Calu3 (cell line): Measurements from ENCODE around the gene RNF214. TPM values are rescaled to one million over a fixed set of nuclear protein-coding genes. Genes with fewer than 3 reads are reported as not detected.

Experiments used
- BruUV-seq: library from RNA; stranded (reverse); fragments of 400-500 nt; replicated peaks from 2 replicates; lab custom pipeline; 2021; lab: Mats Ljungman, UMichigan
- CTCF ChIA-PET: fragments of 300-600 bp; sonication (Branson Sonifier 250); formaldehyde crosslinking; loops from one replicate; lab custom pipeline; 2022; ENCODE audit warnings: antibody characterized with exemption; lab: Charles Lee
- DNase-seq: peaks from one replicate; pipeline ENCODE4 v3.0.0; 2022
- H3K27ac Mint-ChIP-seq: one replicate; pipeline ENCODE4 v1.8.0; 2022; ENCODE audit warnings: mixed read lengths; ENCODE audit not compliant: unreplicated experiment
- H3K27me3 Mint-ChIP-seq: one replicate; pipeline ENCODE4 v1.8.0; 2022; ENCODE audit warnings: mixed read lengths; ENCODE audit not compliant: unreplicated experiment
- H3K36me3 Mint-ChIP-seq: one replicate; pipeline ENCODE4 v1.8.0; 2022; ENCODE audit warnings: mild to moderate bottlenecking, moderate library complexity, mixed read lengths; ENCODE audit not compliant: insufficient read depth, unreplicated experiment
- H3K4me1 Mint-ChIP-seq: one replicate; pipeline ENCODE4 v1.8.0; 2022; ENCODE audit warnings: mild to moderate bottlenecking, low read depth, mixed read lengths; ENCODE audit not compliant: unreplicated experiment
- H3K4me3 Mint-ChIP-seq: one replicate; pipeline ENCODE4 v1.8.0; 2022; ENCODE audit warnings: mild to moderate bottlenecking, low read depth, moderate library complexity, mixed read lengths; ENCODE audit not compliant: unreplicated experiment
- H3K9me3 Mint-ChIP-seq: one replicate; pipeline ENCODE4 v1.8.0; 2022; ENCODE audit warnings: low read depth, mixed read lengths; ENCODE audit not compliant: unreplicated experiment
- CTCF ChIP-seq: fragments of 200-600 bp; IDR thresholded peaks from one replicate; pipeline ENCODE4 v1.8.0; 2022; ENCODE audit warnings: antibody characterized with exemption; ENCODE audit not compliant: unreplicated experiment
- intact Hi-C: fragments of 100-400 bp; cut with micrococcal nuclease; formaldehyde crosslinking; loops from one replicate; pipeline ENCODE4 v1.10.0; 2022; ENCODE audit not compliant: unreplicated experiment
- total RNA-seq: library from RNA; stranded (reverse); gene quantifications from 2 replicates; pipeline ENCODE4 v1.2.3, GENCODE V29; 2022

RNF214 gene
- total RNA-seq, 1 experiment from 2014 or later = 19.2 TPM

GRCh38 chr11:117327567-117328374 lies 95.3 kb downstream of the RNF214 start, which contains the start of gene CEP164:
CEP164 (plus strand) TSS chr11:117327854; CDS start chr11:117338587, 10,733 bp downstream.
- Mint-ChIP-seq H3K27ac (no peak within 1 kb of the TSS), H3K4me3 (no peak within 1 kb of the TSS), H3K9me3 (peaks cover 2% of the 10 kb centered on the region), H3K4me1 (no peaks in the 10 kb centered on the region), H3K27me3 (no peaks in the 10 kb centered on the region), H3K36me3 (no peaks in the 10 kb centered on the region)
- peak; percentile 89 for DNase-seq
- no TSS peak for BruUV-seq
- TF ChIP-seq CTCF = no peak
- CTCF ChIA-PET = interaction anchor here (0.7 kb wide), 2 partner anchors 288 to 320 kb away, joined by 5 to 6 read pairs; no protein-coding TSS in a partner anchor
- intact Hi-C loops = no loop called here

GRCh38 chr11:117328375-117329010 lies 96.0 kb downstream of the RNF214 start:
- TF ChIP-seq CTCF = no peak
- intact Hi-C loops = no loop called here
- CTCF ChIA-PET = no interaction called here
- H3K27me3 Mint-ChIP-seq = no peaks in the 10 kb centered on the region
- H3K9me3 Mint-ChIP-seq = no peaks in the 10 kb centered on the region
- no peak overlapping the region for H3K4me3 Mint-ChIP-seq
- H3K4me1 Mint-ChIP-seq = no peaks in the 10 kb centered on the region
- no peaks in the 10 kb centered on the region for H3K36me3 Mint-ChIP-seq
- no peak overlapping the region for H3K27ac Mint-ChIP-seq
- BruUV-seq = no TSS peak
- no peak for DNase-seq

GRCh38 chr11:117332843-117333242 lies 100.4 kb downstream of the RNF214 start:
- Mint-ChIP-seq H3K27me3 (no peaks in the 10 kb centered on the region), H3K4me1 (no peaks in the 10 kb centered on the region), H3K36me3 (peaks cover 4% of the 10 kb centered on the region), H3K4me3 (no peak overlapping the region), H3K27ac (no peak overlapping the region), H3K9me3 (no peaks in the 10 kb centered on the region)
- no TSS peak for BruUV-seq
- CTCF ChIA-PET = no interaction called here
- TF ChIP-seq CTCF = no peak
- intact Hi-C loops = no loop called here
- DNase-seq = no peak

- intact Hi-C loops = no loop called here
- Mint-ChIP-seq H3K4me3 (no peak overlapping the region), H3K4me1 (no peaks in the 10 kb centered on the region), H3K27ac (no peak overlapping the region), H3K27me3 (no peaks in the 10 kb centered on the region), H3K36me3 (peaks cover 7% of the 10 kb centered on the region), H3K9me3 (no peaks in the 10 kb centered on the region)
- CTCF ChIA-PET = no interaction called here
- DNase-seq = no peak
- no peak for TF ChIP-seq CTCF
- BruUV-seq = no TSS peak
Observed at GRCh38 chr11:117333917-117334316, 101.4 kb downstream of the RNF214 start.
